NT2/D1 (cell line): ENCODE results near the gene ZNF440.
"Not testable (repeated sequence)": the region's sequence is repeated elsewhere in the genome, so short reads cannot be mapped to it uniquely, and the experiment has no call there.

Source experiments
- DNase-seq: peaks from one replicate; pipeline ENCODE4 v3.0.0-alpha.2; 2011; ENCODE audit warnings: low read depth, low spot score
- H3K27me3 ChIP-seq: 2 replicates; pipeline ENCODE4 v1.6.0; 2011; ENCODE audit warnings: mild to moderate bottlenecking; ENCODE audit not compliant: insufficient read length, insufficient read depth
- H3K36me3 ChIP-seq: 2 replicates; pipeline ENCODE4 v1.6.1; 2011; ENCODE audit warnings: mild to moderate bottlenecking, low read length, mixed read lengths; ENCODE audit not compliant: insufficient read depth, insufficient read length
- H3K4me1 ChIP-seq: 2 replicates; pipeline ENCODE4 v1.5.1; 2011; ENCODE audit not compliant: insufficient read depth, insufficient read length
- H3K4me3 ChIP-seq: 2 replicates; pipeline ENCODE4 v1.5.1; 2011; ENCODE audit warnings: low read depth; ENCODE audit not compliant: insufficient read length
- H3K9ac ChIP-seq: 2 replicates; pipeline ENCODE4 v1.6.0; 2011; ENCODE audit warnings: low read depth; ENCODE audit not compliant: insufficient read length
- H3K9me3 ChIP-seq: 2 replicates; pipeline ENCODE4 v1.5.1; 2011; ENCODE audit warnings: mild to moderate bottlenecking, low read length; ENCODE audit not compliant: insufficient read depth
- SUZ12 ChIP-seq: IDR thresholded peaks from 2 replicates; pipeline ENCODE4 v1.6.1; 2011; ENCODE audit not compliant: insufficient read length, insufficient read depth; ENCODE audit errors: extremely low read depth
- YY1 ChIP-seq: IDR thresholded peaks from 2 replicates; pipeline ENCODE4 v1.6.1; 2011; ENCODE audit not compliant: insufficient read length, insufficient read depth
- ZNF274 ChIP-seq: IDR thresholded peaks from 2 replicates; pipeline ENCODE4 v1.6.1; 2011; ENCODE audit warnings: mild to moderate bottlenecking, low read depth, low read length

Gene ZNF440

GRCh38 chr19:11814029-11814699 lies at the start of gene ZNF440:
Gene ZNF440, plus strand, starts transcription at chr19:11814273. Its CDS starts 175 bp downstream, at chr19:11814448.
- DNase-seq = peak; percentile 96
- Histone ChIP-seq H3K27me3 (peaks cover 6% of the 10 kb centered on the region), H3K36me3 (peaks cover 21% of the 10 kb centered on the region), H3K4me1 (no peaks in the 10 kb centered on the region), H3K9ac (peak within 1 kb of the TSS; percentile 97), H3K9me3 (no peaks in the 10 kb centered on the region), H3K4me3 (peak within 1 kb of the TSS; percentile 99)
- no peak for TF ChIP-seq SUZ12

DNA sequence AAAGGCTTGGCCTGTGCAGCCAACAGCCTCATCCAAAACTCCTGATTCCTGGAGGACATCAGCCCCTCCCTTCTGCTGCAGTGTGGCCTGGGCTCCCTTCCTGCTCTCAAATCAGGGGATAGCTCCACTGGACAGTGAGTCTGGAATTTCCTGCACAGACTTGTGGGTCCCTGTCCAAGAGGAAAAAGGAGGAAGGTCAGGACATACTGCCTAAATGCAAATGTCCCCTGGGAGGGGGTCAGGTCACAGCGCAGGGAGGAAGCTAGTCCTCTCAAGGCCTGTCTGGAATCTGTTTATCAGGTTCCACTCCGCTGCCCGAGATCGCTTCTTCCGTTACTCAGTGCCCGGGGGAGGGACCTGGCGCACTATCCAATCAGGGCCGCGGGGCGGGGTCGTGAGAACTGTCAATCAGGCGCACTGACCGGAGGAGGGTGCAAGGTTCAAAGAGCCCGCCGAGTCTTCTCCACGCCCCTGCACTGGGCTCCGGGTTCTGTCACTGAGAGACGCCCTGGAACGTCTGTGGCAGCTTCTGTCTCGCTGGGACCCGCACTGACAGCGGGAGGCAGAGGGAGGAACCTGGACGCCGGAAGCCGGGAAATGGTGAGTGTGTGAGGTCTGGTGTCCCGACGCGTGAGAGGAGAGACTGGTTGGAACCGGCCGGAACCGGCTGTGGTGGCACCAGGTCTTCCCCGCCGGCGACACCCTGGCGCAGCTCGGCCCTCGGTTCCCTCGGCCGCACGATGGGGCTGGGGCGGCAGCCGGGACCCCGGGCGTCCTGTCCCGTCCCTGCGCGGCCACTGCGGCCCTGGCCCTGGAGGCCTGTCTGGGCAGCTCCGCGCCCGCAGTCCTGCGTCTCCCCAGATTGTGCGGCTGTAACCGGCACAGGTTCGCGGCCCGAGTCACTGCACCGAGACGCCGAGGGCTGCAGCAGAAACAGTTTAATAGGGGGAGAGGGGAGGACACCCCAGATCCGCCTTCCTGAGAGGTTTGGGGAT lies 47.2 kb upstream of the ZNF440 start, which contains the start of gene ZNF441:
Gene ZNF441, plus strand, starts transcription at position 404 of the 995 bp plus-strand sequence. Its CDS starts 194 bp downstream, at position 598.
- DNase-seq = peak; percentile 94
- H3K36me3 ChIP-seq = no peaks in the 10 kb centered on the region

DNA sequence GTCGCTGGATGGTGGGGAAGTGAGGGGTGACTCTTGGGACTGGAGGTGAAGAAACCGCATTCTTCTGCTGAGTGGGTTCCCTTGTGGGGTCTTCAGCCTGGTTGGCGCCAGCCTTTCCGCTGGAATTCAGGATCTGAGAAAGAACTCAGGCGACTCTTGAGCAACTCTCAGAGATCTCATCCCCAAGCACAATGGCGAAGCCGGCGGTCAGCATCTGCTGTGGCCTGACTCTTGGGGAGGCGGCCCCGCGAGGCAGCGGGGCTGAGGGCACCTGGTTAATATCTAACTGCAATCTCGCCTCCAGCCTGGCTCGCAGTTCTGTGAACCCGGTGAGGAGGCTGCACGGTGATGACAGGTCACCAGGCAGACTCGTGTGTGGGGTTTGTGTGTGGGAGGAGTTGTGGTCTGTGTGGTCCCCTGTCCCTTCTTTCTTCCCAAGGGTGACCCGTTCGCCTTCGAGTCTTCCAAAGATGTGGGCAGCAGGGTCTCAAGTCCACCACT lies 46.4 kb upstream of the ZNF440 start:
- DNase-seq = no peak
- Histone ChIP-seq H3K4me3 (peak overlapping the region; percentile 84), H3K9ac (peak overlapping the region; percentile 75), H3K27me3 (peaks cover 19% of the 10 kb centered on the region), H3K9me3 (peaks cover 23% of the 10 kb centered on the region; the same call in 1 of the 2 replicates), H3K36me3 (no peaks in the 10 kb centered on the region), H3K4me1 (peaks cover 4% of the 10 kb centered on the region)
- no peak for TF ChIP-seq YY1
- no peak for TF ChIP-seq SUZ12
- no peak for TF ChIP-seq ZNF274

More for the DNA sequence above, 47.2 kb upstream of the ZNF440 start, which contains the start of gene ZNF441:
- TF ChIP-seq ZNF274 (no peak), SUZ12 (no peak), YY1 (no peak)
- Histone ChIP-seq H3K9me3 (peaks cover 17% of the 10 kb centered on the region; the same call in 1 of the 2 replicates), H3K27me3 (peaks cover 19% of the 10 kb centered on the region), H3K4me1 (peaks cover 4% of the 10 kb centered on the region), H3K4me3 (peak within 1 kb of the TSS; percentile 84), H3K9ac (peak within 1 kb of the TSS; percentile 75)

- Histone ChIP-seq H3K4me3 (no peak overlapping the region), H3K36me3 (no peaks in the 10 kb centered on the region), H3K4me1 (peaks cover 4% of the 10 kb centered on the region), H3K9ac (no peak overlapping the region), H3K27me3 (peaks cover 19% of the 10 kb centered on the region), H3K9me3 (peaks cover 27% of the 10 kb centered on the region; the same call in 1 of the 2 replicates)
- TF ChIP-seq YY1 (no peak), ZNF274 (no peak), SUZ12 (no peak)
- DNase-seq = no peak
These were observed 44.1 kb upstream of the ZNF440 start for GRCh38 chr19:11769995-11770394.

GRCh38 chr19:11771520-11771919 lies 42.6 kb upstream of the ZNF440 start:
- Histone ChIP-seq H3K9me3 (peaks cover 27% of the 10 kb centered on the region; the same call in 1 of the 2 replicates), H3K27me3 (peaks cover 19% of the 10 kb centered on the region)
- not testable (repeated sequence) for H3K9ac ChIP-seq, H3K4me1 ChIP-seq, H3K36me3 ChIP-seq, H3K4me3 ChIP-seq, DNase-seq

GRCh38 chr19:11776669-11777068 lies 37.4 kb upstream of the ZNF440 start:
- DNase-seq, H3K9ac ChIP-seq, H3K4me1 ChIP-seq, H3K27me3 ChIP-seq, H3K4me3 ChIP-seq: not testable (repeated sequence)
- Histone ChIP-seq H3K9me3 (peaks cover 50% of the 10 kb centered on the region), H3K36me3 (peaks cover 27% of the 10 kb centered on the region)

DNA sequence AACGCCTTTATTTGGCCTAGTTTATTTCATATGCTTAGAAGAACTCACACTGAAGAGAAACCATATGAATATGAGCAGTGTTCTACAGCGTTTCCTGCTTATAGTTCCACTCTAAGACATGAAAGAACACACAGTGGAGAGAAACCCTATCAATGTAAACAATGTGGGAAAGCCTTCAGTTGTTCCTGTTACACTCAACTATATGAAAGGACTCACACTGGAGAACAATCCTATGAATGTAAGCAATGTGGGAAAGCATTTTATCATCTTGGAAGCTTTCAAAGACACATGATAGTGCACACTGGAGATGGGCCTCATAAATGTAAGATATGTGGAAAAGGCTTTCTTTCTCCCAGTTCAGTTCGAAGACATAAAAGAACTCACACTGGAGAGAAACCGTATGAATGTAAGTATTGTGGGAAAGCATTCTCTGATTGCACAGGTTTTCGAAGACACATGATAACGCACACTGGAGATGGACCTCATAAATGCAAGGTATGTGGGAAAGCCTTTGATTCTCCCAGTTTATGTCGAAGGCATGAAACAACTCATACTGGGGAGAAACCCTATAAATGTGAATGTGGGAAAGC lies 33.5 kb upstream of the ZNF440 start:
- Histone ChIP-seq H3K4me1 (no peaks in the 10 kb centered on the region), H3K9ac (no peak overlapping the region), H3K36me3 (peaks cover 27% of the 10 kb centered on the region), H3K27me3 (no peaks in the 10 kb centered on the region), H3K4me3 (no peak overlapping the region), H3K9me3 (peaks cover 59% of the 10 kb centered on the region)
- TF ChIP-seq YY1 (no peak), ZNF274 (peak; percentile 28; the same call in 1 of the 2 replicates), SUZ12 (no peak)
- DNase-seq = no peak
